Body of pancreas (tissue), 4 donors: Measurements from ENCODE around the gene GPC1.

Experiments
- POLR2A ChIP-seq, 3 donors: fragments of 450-650 bp; IDR thresholded peaks; one replicate each; pipeline ENCODE4 v1.6.1; 2016; ENCODE audit warnings: antibody characterized with exemption in 3 of 3, mild to moderate bottlenecking in 2 of 3
- TF ChIP-seq, protein P1 (sequence below), 7 experiments: fragments of 450-650 bp in 4 of 7; fragments of 200-600 bp in 3 of 7; sonication (generic) in 3 of 7; IDR thresholded peaks; one replicate each; pipeline ENCODE4 v1.5.1; 2016 to 2019; ENCODE audit warnings: antibody characterized with exemption in 7 of 7

DNA sequence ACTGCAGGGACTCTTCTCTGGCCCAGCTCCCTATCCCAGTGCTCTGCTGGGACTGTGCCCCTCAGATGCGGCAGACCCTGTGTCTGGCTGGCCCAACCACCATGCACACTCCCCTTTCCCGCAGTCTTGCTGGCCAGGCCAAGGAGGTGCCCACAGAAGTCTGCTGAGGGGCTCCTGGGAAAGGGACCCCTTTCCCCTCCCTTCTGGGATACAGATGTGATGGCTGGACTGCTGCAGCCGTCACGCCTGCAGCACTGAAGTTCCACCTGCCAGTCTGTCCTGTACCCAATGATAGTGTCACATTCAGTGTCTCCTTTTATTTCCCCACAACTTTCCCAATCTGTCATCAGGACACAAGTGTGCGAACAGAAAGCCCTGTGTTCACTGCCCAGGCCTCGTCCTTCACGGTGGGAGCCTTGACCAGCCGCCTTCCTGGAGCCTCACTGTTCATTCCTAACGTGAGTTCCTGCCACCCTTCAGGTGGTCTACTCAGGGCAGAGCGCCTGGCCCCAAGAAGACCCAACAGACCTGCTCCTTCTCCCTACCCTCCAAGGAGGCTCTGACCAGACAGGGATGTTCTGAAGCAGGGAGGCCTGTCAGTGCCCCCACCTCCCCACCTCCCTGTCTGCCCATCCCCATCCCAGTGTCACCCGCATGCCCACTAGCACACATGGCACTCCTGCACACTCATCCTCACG is 75.2 kb downstream of the GPC1 start:
- TF ChIP-seq POLR2A (IDR thresholded peaks at IDR 0.05) = no peak
- TF ChIP-seq, protein P1, sequence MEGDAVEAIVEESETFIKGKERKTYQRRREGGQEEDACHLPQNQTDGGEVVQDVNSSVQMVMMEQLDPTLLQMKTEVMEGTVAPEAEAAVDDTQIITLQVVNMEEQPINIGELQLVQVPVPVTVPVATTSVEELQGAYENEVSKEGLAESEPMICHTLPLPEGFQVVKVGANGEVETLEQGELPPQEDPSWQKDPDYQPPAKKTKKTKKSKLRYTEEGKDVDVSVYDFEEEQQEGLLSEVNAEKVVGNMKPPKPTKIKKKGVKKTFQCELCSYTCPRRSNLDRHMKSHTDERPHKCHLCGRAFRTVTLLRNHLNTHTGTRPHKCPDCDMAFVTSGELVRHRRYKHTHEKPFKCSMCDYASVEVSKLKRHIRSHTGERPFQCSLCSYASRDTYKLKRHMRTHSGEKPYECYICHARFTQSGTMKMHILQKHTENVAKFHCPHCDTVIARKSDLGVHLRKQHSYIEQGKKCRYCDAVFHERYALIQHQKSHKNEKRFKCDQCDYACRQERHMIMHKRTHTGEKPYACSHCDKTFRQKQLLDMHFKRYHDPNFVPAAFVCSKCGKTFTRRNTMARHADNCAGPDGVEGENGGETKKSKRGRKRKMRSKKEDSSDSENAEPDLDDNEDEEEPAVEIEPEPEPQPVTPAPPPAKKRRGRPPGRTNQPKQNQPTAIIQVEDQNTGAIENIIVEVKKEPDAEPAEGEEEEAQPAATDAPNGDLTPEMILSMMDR (IDR thresholded peaks at IDR 0.05) = no peak
